Measurements from ENCODE around the gene WNT16. TPM values are rescaled to one million over a fixed set of nuclear protein-coding genes. Genes with fewer than 3 reads are reported as not detected.
"Not testable (repeated sequence)": the region's sequence is repeated elsewhere in the genome, so short reads cannot be mapped to it uniquely, and the experiment has no call there.

WNT16 gene
- total RNA-seq, 1 experiment from 2014 or later = not detected

DNA sequence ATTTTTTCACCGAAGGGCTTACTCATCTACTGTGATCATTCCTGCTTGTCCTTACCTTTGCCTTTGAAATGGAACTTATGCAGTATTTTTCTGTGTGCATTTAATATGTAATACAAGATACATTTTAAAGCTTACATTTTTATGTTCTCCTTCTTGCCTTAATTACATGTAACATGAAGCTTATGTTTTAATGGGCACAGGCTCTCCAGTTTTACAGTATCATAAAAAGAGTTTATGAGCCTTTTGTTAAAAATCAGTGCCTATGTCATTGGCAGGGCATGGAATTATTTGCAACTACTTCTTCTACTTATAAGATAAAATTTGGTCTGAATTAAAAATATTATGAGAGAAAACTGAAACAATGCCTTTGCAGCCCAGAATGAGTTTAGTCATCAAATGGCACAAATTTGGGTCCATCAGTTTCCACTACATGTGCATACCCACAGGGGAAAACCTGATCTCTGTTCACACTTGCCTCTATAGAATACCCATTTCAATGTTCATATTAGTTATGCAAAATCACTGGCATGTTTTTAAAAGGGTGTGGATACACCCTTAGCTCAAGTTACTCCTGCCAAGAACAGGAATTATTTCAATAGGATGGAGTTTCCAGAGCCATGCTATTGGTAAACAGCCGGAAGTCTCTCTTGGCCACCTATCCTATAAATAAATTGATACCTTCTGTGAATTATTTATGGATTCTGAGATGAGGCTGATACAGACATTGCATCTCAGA, 27.9 kb upstream of the WNT16 start:
- Histone ChIP-seq H3K36me3 (replicated peaks; ENCODE audit: control insufficient read depth, insufficient read depth, low read length) (no peaks in the 10 kb centered on the region), H3K27me3 (ENCODE audit: control insufficient read depth, insufficient read depth, low read length) (no peaks in the 10 kb centered on the region), H3K4me3 (ENCODE audit: insufficient read depth, low read depth, low read length) (no peak overlapping the region)
- no peak for DNase-seq

DNA sequence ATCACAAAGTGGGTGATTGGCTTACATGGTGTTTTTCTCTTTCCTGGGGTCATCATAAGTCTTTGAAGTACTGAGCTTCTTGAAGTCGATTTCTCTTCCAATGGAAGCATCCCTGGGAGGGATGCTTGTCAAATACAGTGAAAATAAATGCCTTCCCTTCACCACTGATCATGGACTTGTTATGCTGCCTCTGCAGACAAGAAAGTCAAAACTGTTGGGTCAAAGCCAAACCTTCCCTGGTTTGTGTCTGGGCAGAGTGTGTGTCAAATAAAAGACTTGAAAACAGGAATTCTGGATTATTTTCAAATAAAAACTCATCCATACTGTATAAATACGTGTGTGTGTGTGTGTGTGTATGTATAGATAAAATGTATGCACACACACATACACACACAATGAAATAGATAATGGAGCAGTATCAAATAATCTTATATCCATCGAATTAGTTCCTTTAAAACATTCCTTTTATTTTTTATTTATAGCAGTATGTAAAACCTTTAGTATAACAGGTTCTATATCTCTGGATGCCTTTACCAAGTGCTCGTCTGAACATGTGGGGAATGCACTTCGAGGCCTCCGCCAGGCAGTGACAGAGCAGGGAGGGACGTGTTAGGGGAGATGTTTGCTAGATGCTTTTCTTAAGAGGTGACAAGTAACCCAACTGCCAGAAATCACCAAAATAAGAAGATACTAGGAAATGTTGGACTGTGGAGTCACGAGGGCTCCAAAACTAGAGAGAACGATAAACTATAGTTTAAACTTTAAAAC, 27.2 kb upstream of the WNT16 start:
- Histone ChIP-seq H3K27me3 (ENCODE audit: control insufficient read depth, insufficient read depth, low read length) (no peaks in the 10 kb centered on the region), H3K4me3 (ENCODE audit: insufficient read depth, low read depth, low read length) (no peak overlapping the region), H3K36me3 (replicated peaks; ENCODE audit: control insufficient read depth, insufficient read depth, low read length) (no peaks in the 10 kb centered on the region)
- DNase-seq = no peak

DNA sequence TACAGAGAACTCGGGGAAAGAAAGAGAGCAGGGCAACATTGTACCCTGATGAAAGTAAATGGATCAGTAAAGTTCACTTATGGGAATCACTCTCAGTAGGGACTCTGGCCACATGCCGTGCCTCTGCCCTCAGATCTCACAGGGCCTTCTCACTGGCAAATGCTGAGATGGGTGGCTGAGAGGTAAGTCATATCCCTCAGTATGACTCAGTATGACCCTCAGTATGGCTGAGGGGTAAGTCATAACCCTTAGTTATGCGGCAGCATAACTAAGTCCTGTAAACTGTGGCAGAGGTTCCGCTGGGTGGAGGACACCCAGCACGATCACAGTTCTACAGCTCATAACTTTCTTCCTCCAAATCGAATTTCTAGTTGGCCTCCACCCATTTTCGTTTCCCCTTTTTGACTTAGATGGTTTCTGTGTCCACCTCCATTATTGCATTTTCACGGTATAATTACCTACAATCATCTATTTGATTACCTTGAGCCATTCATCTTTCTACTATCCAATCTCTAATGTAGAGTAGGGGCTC, 26.5 kb upstream of the WNT16 start:
- Histone ChIP-seq H3K36me3 (replicated peaks; ENCODE audit: control insufficient read depth, insufficient read depth, low read length) (no peaks in the 10 kb centered on the region), H3K4me3 (ENCODE audit: insufficient read depth, low read depth, low read length) (no peak overlapping the region), H3K27me3 (ENCODE audit: control insufficient read depth, insufficient read depth, low read length) (no peaks in the 10 kb centered on the region)
- DNase-seq = no peak

DNA sequence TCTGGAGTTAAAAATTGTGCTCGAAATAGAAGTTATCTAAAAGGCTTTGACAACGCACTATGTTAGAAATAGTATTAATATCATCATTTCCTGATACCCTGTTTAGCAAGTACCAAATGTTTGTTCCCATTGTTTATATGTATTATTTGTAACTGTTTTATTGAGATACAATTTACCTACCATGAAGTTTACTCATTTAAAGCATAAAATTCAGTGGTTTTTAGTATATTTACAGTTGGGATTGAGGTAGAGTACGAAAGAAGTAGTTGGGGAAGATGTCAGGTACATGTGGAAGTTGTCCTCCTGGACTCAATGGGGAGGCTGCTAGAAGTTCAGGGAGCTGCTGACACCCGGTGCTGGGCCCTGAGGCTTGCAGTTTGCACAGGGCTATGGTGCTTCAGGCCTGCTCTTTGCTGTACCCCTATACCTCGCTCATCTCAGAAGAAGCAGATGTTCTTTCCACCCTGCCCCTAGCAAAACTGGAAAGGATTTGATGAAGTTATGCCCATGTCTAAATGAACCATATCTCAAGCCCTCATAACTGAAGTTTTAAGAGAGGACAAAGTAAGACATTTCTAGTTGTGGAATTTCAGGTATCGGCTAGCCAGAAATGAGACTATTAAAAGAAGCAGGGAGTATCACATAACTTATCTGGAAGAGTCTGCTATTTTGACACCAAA, 25.2 kb upstream of the WNT16 start:
- no peak overlapping the region for H3K4me3 ChIP-seq (ENCODE audit: insufficient read depth, low read depth, low read length)
- H3K36me3 ChIP-seq (replicated peaks; ENCODE audit: control insufficient read depth, insufficient read depth, low read length) = no peaks in the 10 kb centered on the region
- DNase-seq = no peak
- no peaks in the 10 kb centered on the region for H3K27me3 ChIP-seq (ENCODE audit: control insufficient read depth, insufficient read depth, low read length)

DNA sequence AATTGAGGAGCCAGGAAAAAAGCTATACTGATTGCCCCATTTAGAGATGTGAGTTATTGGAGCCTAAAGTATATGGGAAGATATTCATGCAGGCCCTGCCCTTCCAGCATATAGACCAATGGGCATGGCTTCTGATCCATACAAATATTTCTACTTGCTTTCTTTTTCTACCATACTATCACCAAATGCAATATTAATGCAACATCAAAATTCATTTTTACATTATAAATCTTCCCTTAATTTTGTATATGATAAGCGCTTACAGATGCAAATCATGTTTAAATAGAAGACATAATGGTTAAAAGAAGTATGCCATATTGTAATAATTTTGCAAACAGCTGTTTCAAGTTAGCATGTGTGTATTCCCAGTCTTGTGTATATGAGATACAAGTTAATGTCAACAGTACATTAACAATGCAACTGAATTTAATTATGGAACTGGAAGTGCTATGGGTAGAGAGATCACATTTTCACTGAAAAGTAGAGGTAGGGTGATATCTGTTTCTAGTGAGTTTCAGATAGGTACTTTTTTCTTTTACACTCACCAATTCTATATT, 24.6 kb upstream of the WNT16 start:
- H3K4me3 ChIP-seq (ENCODE audit: insufficient read depth, low read depth, low read length) = no peak overlapping the region
- DNase-seq = no peak
- no peaks in the 10 kb centered on the region for H3K36me3 ChIP-seq (replicated peaks; ENCODE audit: control insufficient read depth, insufficient read depth, low read length)
- H3K27me3 ChIP-seq (ENCODE audit: control insufficient read depth, insufficient read depth, low read length) = no peaks in the 10 kb centered on the region

DNA sequence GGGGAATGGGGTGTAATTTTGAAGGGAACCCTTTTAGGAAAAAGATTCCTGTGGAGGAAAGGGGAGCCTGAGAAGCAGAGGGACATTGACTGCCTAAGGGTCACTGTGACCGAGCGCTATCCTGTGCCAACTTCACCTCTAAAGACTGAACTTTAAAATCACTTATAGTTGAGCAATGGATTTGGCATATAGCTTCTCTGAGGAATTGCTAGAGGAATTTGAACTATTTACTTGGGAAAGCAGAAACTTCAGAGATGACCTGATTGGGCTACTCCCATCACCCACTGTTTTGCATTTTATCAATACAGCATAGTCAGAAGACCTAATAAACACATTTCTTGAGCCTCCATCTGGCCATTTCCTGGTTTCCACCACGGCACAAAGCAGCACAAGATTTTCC, 23.7 kb upstream of the WNT16 start:
- Histone ChIP-seq H3K4me3 (ENCODE audit: insufficient read depth, low read depth, low read length) (no peak overlapping the region), H3K36me3 (replicated peaks; ENCODE audit: control insufficient read depth, insufficient read depth, low read length) (no peaks in the 10 kb centered on the region), H3K27me3 (ENCODE audit: control insufficient read depth, insufficient read depth, low read length) (no peaks in the 10 kb centered on the region)
- no peak for DNase-seq

DNA sequence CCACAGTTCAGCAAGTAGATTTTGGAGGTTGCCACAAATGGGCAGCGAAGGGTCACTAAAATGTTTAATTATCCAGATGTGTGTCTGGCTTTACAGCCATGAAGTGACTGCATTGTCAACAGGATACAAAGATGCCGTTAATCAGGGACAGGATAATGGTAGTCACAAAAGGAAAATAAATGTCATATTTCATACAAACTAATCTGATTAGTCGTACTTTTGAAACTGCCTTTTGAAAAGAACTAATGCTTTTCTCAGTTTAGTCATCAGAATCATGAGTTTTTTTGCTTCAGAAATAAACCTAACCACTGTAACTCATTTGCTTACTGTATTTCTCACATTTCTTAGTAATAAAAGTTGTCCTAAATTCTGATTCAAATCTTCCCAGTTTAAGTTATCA, 22.2 kb upstream of the WNT16 start:
- H3K27me3 ChIP-seq (ENCODE audit: control insufficient read depth, insufficient read depth, low read length) = no peaks in the 10 kb centered on the region
- no peak overlapping the region for H3K4me3 ChIP-seq (ENCODE audit: insufficient read depth, low read depth, low read length)
- no peaks in the 10 kb centered on the region for H3K36me3 ChIP-seq (replicated peaks; ENCODE audit: control insufficient read depth, insufficient read depth, low read length)
- no peak for DNase-seq

DNA sequence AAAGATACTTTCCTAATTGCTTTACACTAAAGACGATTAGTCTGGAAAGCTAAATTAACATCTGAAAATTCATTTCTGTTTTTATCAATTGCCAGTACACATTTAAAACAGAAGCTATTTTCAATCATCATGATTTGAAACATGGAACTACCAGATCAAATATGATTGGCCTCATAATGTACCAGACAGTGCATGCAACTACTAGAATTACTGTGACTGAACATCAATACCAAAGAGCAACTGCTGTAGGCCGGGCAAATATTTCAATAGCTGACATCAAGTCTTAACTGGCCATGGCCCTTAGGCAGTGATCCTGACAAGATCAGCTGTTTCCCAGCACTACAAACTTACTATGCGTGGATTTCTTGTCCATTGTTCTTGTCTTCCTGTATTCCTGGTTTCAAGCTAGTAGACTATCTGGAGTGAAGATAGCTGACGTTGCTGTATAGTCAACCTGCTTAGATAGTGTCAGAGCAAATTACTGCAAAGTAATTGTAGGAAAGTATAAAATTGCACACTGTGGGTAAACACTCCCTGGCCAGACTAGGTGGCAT, 21.7 kb upstream of the WNT16 start:
- DNase-seq = no peak
- Histone ChIP-seq H3K27me3 (ENCODE audit: control insufficient read depth, insufficient read depth, low read length) (no peaks in the 10 kb centered on the region), H3K36me3 (replicated peaks; ENCODE audit: control insufficient read depth, insufficient read depth, low read length) (no peaks in the 10 kb centered on the region)

DNA sequence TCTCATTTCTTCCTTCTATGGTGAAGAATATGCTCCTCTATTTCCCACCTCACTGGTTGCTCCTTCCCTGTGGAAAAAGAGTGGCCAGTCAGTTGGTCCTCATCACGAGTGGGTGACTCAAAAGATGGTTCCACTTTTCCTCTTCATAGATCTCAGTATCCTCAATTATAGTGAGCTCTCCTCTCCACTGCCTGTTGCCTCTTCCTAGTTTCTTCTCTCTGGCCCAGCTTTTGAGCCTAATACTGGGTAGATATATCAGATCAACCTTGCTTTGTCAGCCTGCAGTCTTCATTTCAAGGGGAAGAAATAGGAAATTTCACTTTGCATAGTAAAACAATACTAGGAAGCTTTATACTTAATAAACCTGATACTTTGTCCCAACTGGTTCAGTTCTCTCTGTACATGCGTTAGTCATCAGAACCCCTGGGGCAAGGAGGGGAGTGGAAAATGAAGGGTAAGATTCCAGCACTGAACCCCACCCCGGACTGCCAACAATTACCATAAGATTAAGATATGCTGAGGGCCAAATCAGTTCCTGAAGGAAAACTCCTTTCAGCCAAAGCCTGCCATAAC, 15.5 kb upstream of the WNT16 start:
- DNase-seq = no peak
- Histone ChIP-seq H3K4me3 (ENCODE audit: insufficient read depth, low read depth, low read length) (no peak overlapping the region), H3K36me3 (replicated peaks; ENCODE audit: control insufficient read depth, insufficient read depth, low read length) (no peaks in the 10 kb centered on the region), H3K27me3 (ENCODE audit: control insufficient read depth, insufficient read depth, low read length) (no peaks in the 10 kb centered on the region)

More for the DNA sequence above, 21.7 kb upstream of the WNT16 start:
- H3K4me3 ChIP-seq (ENCODE audit: insufficient read depth, low read depth, low read length) = no peak overlapping the region

DNA sequence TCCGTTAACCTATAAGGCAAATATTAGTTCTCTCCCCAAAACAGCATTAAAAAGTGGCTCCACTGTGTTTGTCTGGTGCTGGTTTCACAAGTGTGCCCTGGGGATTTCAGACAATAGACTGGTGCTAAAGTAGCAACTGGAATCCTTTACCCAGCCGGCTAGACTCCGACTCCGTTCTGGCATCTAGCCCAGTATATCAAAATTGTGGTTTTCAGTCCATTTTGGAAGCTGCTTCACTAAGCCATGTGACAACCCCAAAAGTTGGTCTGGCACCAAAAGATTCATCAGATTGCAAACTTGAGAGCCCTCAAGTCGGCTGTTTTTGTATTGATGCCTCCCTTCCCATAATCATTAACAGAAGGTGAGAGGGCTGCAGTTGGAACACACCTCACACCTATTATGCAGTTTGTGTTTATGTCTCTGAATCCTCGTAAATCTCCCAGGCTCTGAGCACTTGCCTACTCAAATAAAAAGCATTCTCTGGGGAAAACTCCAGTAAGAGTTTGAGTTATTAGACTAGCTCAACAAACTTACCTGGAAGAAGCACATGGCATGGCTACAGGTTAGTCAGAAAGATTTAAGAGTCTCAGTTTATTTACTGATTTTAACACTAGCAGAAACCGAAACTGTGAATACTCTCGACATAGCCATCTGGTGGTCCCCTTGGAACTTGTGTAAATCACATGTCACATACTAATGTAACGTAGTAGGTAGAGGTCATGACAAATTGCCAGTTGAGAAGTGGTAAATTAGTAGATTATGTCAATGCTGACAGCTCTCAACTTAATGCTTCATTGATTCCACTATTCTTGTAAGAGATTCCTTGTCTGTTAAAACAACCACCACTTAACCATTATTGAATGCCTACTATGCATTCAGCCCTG, 14.8 kb upstream of the WNT16 start:
- Histone ChIP-seq H3K4me3 (ENCODE audit: insufficient read depth, low read depth, low read length) (no peak overlapping the region), H3K27me3 (ENCODE audit: control insufficient read depth, insufficient read depth, low read length) (no peaks in the 10 kb centered on the region), H3K36me3 (replicated peaks; ENCODE audit: control insufficient read depth, insufficient read depth, low read length) (no peaks in the 10 kb centered on the region)
- DNase-seq = no peak

DNA sequence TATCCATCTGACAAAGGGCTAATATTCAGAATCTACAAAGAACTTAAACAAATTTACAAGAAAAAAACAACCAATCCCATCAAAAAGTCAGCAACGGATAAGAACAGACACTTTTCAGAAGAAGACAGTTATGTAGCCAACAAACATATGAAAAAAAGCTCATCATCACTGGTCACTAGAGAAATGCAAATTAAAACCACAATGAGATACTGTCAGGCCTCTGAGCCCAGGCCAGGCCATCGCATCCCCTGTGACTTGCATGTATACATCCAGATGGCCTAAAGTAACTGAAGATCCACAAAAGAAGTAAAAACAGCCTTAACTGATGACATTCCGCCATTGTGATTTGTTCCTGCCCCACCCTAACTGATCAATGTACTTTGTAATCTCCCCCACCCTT, 13.6 kb upstream of the WNT16 start:
- H3K27me3 ChIP-seq (ENCODE audit: control insufficient read depth, insufficient read depth, low read length); H3K4me3 ChIP-seq (ENCODE audit: insufficient read depth, low read depth, low read length); H3K36me3 ChIP-seq (replicated peaks; ENCODE audit: control insufficient read depth, insufficient read depth, low read length); DNase-seq: not testable (repeated sequence)

DNA sequence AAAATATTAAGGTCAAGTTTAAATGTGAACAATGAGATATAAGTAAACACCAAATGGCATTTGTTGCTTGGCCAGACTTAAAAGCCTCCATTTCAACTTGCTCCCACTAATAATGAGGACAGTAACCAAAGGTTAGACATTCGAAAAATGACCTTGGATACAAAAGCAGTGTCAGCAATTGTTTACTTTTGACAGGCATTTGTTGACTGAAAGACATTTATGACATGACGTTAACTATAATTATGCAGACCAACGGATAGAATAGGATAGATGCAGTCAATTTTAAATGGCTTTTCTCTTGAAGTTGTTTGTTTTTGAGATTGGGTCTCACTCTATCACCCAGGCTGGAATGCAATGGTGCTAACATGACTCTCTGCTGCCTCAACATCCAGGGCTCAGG, 6.3 kb upstream of the WNT16 start:
- H3K27me3 ChIP-seq (ENCODE audit: control insufficient read depth, insufficient read depth, low read length) = no peaks in the 10 kb centered on the region
- no peak overlapping the region for H3K4me3 ChIP-seq (ENCODE audit: insufficient read depth, low read depth, low read length)
- DNase-seq = no peak
- H3K36me3 ChIP-seq (replicated peaks; ENCODE audit: control insufficient read depth, insufficient read depth, low read length) = no peaks in the 10 kb centered on the region

DNA sequence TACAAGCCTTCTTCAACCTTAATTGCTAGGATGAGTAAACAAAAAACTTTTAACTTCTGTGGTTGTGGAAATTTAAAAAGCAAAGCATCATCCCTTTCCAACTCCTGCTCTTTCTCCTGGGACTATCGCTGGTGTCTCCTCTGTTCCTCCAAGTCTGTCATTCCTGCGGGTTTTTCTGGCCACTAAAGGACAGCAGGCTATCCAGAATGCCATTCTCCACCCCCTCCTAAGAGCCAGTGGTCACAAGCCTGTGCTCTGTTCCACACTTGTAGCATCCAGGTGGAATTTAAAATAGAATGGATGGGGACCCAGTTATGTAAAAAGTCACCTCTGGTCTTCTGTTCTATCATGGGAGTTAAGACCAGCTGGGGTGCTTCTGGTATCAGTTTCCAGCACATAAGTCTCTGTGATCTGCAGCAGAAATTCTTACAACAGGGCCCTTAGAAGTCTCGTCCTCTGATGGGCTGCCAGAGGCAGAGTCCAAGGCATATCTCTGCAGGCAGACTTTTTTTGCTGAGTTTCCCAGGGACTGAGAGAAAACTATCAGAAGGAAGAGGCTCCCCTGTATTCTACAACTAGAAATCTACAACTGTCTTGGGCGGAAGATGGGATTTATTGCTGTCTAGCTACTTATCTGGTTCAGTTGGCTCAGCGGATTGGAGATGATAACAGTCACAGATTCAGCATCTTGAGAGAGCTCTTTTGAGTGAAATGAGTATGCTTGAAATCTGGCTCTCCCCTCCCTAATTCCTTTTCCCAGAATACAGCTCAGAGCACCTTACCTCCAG, 5.1 kb upstream of the WNT16 start:
- DNase-seq = no peak
- Histone ChIP-seq H3K36me3 (replicated peaks; ENCODE audit: control insufficient read depth, insufficient read depth, low read length) (no peaks in the 10 kb centered on the region), H3K27me3 (ENCODE audit: control insufficient read depth, insufficient read depth, low read length) (peaks cover 8% of the 10 kb centered on the region), H3K4me3 (ENCODE audit: insufficient read depth, low read depth, low read length) (no peak overlapping the region)

All from H7 (cell line).